ENCODE data around the gene YDJC.
A peak's percentile ranks its signal among the peaks of the same experiment; 100 is the strongest.

The YDJC gene

DNA sequence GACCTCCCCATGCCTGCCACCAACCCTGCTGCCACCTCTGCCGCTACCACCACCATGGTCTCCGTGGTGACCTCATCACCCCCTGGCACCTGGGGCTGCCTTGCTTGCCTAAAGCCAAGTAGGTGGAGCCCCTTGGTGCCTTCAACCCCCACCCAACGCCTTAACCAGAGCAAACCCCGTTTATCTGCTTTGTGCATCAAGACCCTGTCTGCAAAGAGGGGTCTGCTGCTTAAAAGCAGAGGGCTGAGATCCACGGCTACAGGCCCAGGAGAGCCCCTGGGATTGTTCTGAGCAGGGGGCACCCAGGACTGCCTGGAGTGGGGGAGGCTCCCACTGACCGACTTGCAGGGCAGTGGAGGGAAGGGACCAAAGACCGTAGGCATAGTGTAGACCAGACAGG, 31.1 kb upstream of the YDJC start:
- H3K27ac ChIP-seq (ENCODE audit: low read length) = no peak overlapping the region
- no peak overlapping the region for H3K4me3 ChIP-seq (ENCODE audit: low read length)
- H3K4me2 ChIP-seq (ENCODE audit: low read length) = no peak overlapping the region
- H3K27me3 ChIP-seq (ENCODE audit: low read depth, low read length) = no peaks in the 10 kb centered on the region
- no peak for TF ChIP-seq EZH2phosphoT487 (IDR thresholded peaks at IDR 0.05; ENCODE audit: low read depth)
- TF ChIP-seq, protein P1, sequence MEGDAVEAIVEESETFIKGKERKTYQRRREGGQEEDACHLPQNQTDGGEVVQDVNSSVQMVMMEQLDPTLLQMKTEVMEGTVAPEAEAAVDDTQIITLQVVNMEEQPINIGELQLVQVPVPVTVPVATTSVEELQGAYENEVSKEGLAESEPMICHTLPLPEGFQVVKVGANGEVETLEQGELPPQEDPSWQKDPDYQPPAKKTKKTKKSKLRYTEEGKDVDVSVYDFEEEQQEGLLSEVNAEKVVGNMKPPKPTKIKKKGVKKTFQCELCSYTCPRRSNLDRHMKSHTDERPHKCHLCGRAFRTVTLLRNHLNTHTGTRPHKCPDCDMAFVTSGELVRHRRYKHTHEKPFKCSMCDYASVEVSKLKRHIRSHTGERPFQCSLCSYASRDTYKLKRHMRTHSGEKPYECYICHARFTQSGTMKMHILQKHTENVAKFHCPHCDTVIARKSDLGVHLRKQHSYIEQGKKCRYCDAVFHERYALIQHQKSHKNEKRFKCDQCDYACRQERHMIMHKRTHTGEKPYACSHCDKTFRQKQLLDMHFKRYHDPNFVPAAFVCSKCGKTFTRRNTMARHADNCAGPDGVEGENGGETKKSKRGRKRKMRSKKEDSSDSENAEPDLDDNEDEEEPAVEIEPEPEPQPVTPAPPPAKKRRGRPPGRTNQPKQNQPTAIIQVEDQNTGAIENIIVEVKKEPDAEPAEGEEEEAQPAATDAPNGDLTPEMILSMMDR (IDR thresholded peaks at IDR 0.05; ENCODE audit: low read depth, low read length) = no peak
- no peaks in the 10 kb centered on the region for H3K79me2 ChIP-seq (ENCODE audit: low read length)
- H3K4me1 ChIP-seq (ENCODE audit: low read length) = peaks cover 14% of the 10 kb centered on the region
- no peaks in the 10 kb centered on the region for H3K36me3 ChIP-seq (replicated peaks; ENCODE audit: low read depth, low read length)
- H3K9ac ChIP-seq (ENCODE audit: low read length) = no peak overlapping the region
- H3K9me3 ChIP-seq (ENCODE audit: insufficient read depth, low read length) = no peaks in the 10 kb centered on the region
- no peak overlapping the region for H2AFZ ChIP-seq (ENCODE audit: low read depth, low read length)
- H4K20me1 ChIP-seq (ENCODE audit: insufficient read depth, low read length) = no peaks in the 10 kb centered on the region

DNA sequence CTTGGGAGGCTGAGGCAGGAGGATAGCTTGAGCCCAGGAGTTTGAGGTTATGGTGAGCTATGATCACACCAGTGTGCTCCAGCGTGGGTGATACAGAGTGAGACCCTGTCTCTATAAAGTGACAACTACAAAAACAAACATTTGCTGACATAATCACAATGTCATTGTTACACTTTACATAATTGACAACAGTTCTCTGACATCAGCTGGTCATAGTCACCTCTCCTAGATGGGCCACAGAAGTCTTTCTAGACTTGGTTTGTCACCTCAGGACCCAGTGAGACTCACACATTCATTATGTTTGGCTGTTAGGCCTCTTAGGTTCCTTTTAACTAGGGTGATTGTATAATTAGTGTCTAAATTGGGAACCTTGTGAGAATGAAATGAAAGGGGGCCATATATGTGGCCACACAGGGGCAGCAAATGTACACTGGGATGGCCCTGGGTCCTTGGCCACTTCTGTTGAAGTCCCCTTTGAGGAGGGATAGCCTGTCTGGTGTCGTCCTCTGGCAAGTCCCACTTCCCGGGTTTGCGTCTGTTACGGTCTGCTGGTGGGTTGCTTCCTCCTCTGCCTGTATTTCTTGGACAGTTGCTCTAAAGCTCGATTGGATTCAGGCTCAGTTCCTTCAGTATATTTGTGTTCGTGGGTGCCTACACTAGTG, 30.2 kb upstream of the YDJC start:
- no peaks in the 10 kb centered on the region for H3K9me3 ChIP-seq (ENCODE audit: insufficient read depth, low read length)
- H3K79me2 ChIP-seq (ENCODE audit: low read length) = no peaks in the 10 kb centered on the region
- peaks cover 10% of the 10 kb centered on the region for H3K4me1 ChIP-seq (ENCODE audit: low read length)
- no peaks in the 10 kb centered on the region for H3K36me3 ChIP-seq (replicated peaks; ENCODE audit: low read depth, low read length)
- TF ChIP-seq, protein P1 (IDR thresholded peaks at IDR 0.05; ENCODE audit: low read depth, low read length) = 0 out of 2 replicates have a peak, but pooled peaks have one; percentile 8
- no peak for TF ChIP-seq EZH2phosphoT487 (IDR thresholded peaks at IDR 0.05; ENCODE audit: low read depth)
- no peak overlapping the region for H3K9ac ChIP-seq (ENCODE audit: low read length)
- H3K27ac ChIP-seq (ENCODE audit: low read length) = no peak overlapping the region
- H3K4me2 ChIP-seq (ENCODE audit: low read length) = no peak overlapping the region
- no peaks in the 10 kb centered on the region for H3K27me3 ChIP-seq (ENCODE audit: low read depth, low read length)
- no peak overlapping the region for H3K4me3 ChIP-seq (ENCODE audit: low read length)
- H2AFZ ChIP-seq (ENCODE audit: low read depth, low read length) = no peak overlapping the region
- no peaks in the 10 kb centered on the region for H4K20me1 ChIP-seq (ENCODE audit: insufficient read depth, low read length)

DNA sequence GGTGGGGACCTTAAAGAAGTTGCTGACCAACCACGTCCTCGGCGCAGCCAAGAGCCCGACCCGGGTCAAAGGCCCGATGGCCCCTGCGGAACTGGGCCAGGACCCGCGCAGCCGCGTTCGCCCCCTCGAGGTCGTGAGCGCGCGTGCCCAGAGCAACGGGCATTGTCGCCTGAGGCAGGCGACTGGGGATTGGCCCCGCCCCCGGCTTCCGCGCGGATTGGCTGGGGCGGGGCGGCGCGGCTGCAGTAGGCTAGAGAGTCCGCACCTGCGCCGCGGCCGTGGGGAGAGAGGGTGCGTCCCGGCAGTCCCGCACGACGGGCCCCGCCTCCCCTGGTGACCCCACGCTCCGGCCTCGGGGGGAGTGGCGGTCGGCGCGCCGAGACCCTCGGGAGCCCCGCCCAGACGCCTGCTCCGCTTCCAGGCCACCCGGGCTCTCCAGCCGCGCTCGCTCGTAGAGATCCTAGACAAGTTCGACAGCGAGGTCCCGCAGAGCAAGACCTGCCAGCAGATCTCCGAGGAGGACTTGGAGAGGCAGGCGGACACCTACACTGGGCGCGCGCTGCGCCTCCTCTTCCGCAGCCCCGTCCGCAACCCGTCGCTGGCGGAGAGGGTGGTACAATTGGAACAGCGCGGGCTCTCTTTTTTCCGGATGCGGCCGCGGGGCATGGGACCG, 27.7 kb upstream of the YDJC start:
- peak overlapping the region; percentile 65 for H3K9ac ChIP-seq (ENCODE audit: low read length)
- H3K9me3 ChIP-seq (ENCODE audit: insufficient read depth, low read length) = no peaks in the 10 kb centered on the region
- TF ChIP-seq EZH2phosphoT487 (IDR thresholded peaks at IDR 0.05; ENCODE audit: low read depth) = no peak
- TF ChIP-seq, protein P1 (IDR thresholded peaks at IDR 0.05; ENCODE audit: low read depth, low read length) = no peak
- peak overlapping the region; percentile 48; the same call in 1 of the 2 replicates for H2AFZ ChIP-seq (ENCODE audit: low read depth, low read length)
- H3K27me3 ChIP-seq (ENCODE audit: low read depth, low read length) = no peaks in the 10 kb centered on the region
- peak overlapping the region; percentile 83 for H3K4me3 ChIP-seq (ENCODE audit: low read length)
- H3K79me2 ChIP-seq (ENCODE audit: low read length) = peaks cover 9% of the 10 kb centered on the region
- H3K4me1 ChIP-seq (ENCODE audit: low read length) = peaks cover 16% of the 10 kb centered on the region
- peak overlapping the region; percentile 95 for H3K4me2 ChIP-seq (ENCODE audit: low read length)
- peaks cover 10% of the 10 kb centered on the region for H3K36me3 ChIP-seq (replicated peaks; ENCODE audit: low read depth, low read length)
- 0 out of 2 replicates have a peak overlapping the region, but pooled peaks have one; percentile 3 for H3K27ac ChIP-seq (ENCODE audit: low read length)
- no peaks in the 10 kb centered on the region for H4K20me1 ChIP-seq (ENCODE audit: insufficient read depth, low read length)

DNA sequence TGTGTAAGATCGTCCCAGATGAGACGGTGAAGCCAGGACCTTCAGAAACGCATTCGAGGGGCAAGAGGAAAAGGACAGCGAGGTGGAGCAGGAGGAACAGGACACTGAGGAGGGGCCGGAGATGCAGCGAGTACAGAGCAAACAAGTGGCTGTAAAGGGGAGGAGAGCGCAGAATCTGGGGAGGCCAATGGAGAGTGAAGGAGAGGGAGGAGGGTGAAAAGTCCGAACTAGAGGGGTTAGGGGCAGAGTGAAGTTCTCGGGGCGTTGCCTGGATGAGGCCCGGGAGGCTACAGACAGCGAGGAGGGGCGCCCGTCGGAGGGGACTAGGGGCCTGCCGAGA, 27.2 kb upstream of the YDJC start:
- peak overlapping the region; percentile 35; the same call in 1 of the 2 replicates for H2AFZ ChIP-seq (ENCODE audit: low read depth, low read length)
- H3K27me3 ChIP-seq (ENCODE audit: low read depth, low read length) = no peaks in the 10 kb centered on the region
- no peak overlapping the region for H3K27ac ChIP-seq (ENCODE audit: low read length)
- H3K4me2 ChIP-seq (ENCODE audit: low read length) = peak overlapping the region; percentile 95
- peaks cover 10% of the 10 kb centered on the region for H3K36me3 ChIP-seq (replicated peaks; ENCODE audit: low read depth, low read length)
- H3K9ac ChIP-seq (ENCODE audit: low read length) = peak overlapping the region; percentile 29; the same call in 1 of the 2 replicates
- TF ChIP-seq EZH2phosphoT487 (IDR thresholded peaks at IDR 0.05; ENCODE audit: low read depth) = no peak
- TF ChIP-seq, protein P1 (IDR thresholded peaks at IDR 0.05; ENCODE audit: low read depth, low read length) = no peak
- peaks cover 16% of the 10 kb centered on the region for H3K4me1 ChIP-seq (ENCODE audit: low read length)
- no peaks in the 10 kb centered on the region for H3K9me3 ChIP-seq (ENCODE audit: insufficient read depth, low read length)
- peaks cover 13% of the 10 kb centered on the region for H3K79me2 ChIP-seq (ENCODE audit: low read length)
- H4K20me1 ChIP-seq (ENCODE audit: insufficient read depth, low read length) = no peaks in the 10 kb centered on the region
- peak overlapping the region; percentile 83 for H3K4me3 ChIP-seq (ENCODE audit: low read length)

All from OCI-LY3 (cell line).